HepG2 (cell line): ENCODE data around the gene ERBB3. TPM values are rescaled to one million over a fixed set of nuclear protein-coding genes. Genes with fewer than 3 reads are reported as not detected.

Source experiments
- ATAC-seq: fragments of 200-7000 bp; cut with Tn5 transposase; 3 replicates; pipeline ENCODE4 v1.9.1; 2020; ENCODE audit warnings: mild to moderate bottlenecking, moderate library complexity
- BruUV-seq: library from RNA; stranded (reverse); fragments of 400-500 nt; replicated peaks from 2 replicates; lab custom pipeline; 2021; lab: Mats Ljungman, UMichigan
- CTCF ChIA-PET: fragments of 300-600 bp; formaldehyde crosslinking; extraction: SDS; loops from one replicate; lab custom pipeline; 2021; ENCODE audit warnings: low total read pairs, inconsistent platforms, low intra/inter-chr PET ratio; lab: Yijun Ruan, JAX
- POLR2A ChIA-PET: fragments of 350-600 bp; sonication (Branson Sonifier 250); formaldehyde crosslinking; loops from one replicate; lab custom pipeline; 2020; ENCODE audit warnings: antibody characterized with exemption, inconsistent platforms; lab: Yijun Ruan, JAX
- DNase-seq: peaks from one replicate; pipeline ENCODE4 v3.0.0-alpha.2; 2015; ENCODE audit warnings: low spot score
- FAIRE-seq: peaks from 3 replicates; lab custom pipeline; 2011; peaks lifted over from hg19 to GRCh38; lab: Jason Lieb, UNC
- H2AFZ ChIP-seq: one replicate; pipeline ENCODE4 v1.6.1; 2011; ENCODE audit warnings: low read length, inconsistent platforms
- H3K27ac ChIP-seq: fragments of 300-600 bp; 3 replicates; pipeline ENCODE4 v1.8.0; 2011; ENCODE audit warnings: mixed run types, mild to moderate bottlenecking, mixed read lengths, low read length, inconsistent platforms; ENCODE audit not compliant: insufficient read depth; ENCODE audit errors: extremely low read length
- H3K27me3 ChIP-seq, 2 experiments: fragments of 200-600 bp in 1 of 2; 2 replicates in 1 of 2; 3 replicates in 1 of 2; pipeline versions ENCODE4 v1.6.0 to v1.8.0; 2011; ENCODE audit warnings: low read length in 2 of 2, mild to moderate bottlenecking in 2 of 2, moderate library complexity in 2 of 2, inconsistent platforms in 1 of 2; ENCODE audit not compliant: insufficient read depth in 2 of 2, control insufficient read depth in 1 of 2
- H3K36me3 ChIP-seq, 2 experiments: fragments of 200-600 bp in 1 of 2; replicated peaks in 1 of 2; 2 replicates in 1 of 2; 3 replicates in 1 of 2; pipeline versions ENCODE4 v1.5.1 to v1.8.0; 2011; ENCODE audit warnings: low read length in 2 of 2, inconsistent platforms in 1 of 2; ENCODE audit not compliant: insufficient read depth in 2 of 2, control insufficient read depth in 1 of 2
- H3K4me1 ChIP-seq: 2 replicates; pipeline ENCODE4 v1.5.1; 2012; ENCODE audit warnings: low read length, inconsistent platforms; ENCODE audit not compliant: insufficient read depth
- H3K4me2 ChIP-seq: 2 replicates; pipeline ENCODE4 v1.6.0; 2011; ENCODE audit warnings: low read depth, low read length, inconsistent platforms
- H3K4me3 ChIP-seq, 3 experiments: fragments of 200-600 bp in 1 of 3; sonication (generic), shearing (Covaris generic) in 1 of 3; replicated peaks in 1 of 3; 2 replicates each; pipeline ENCODE4 v1.5.1; 2011 to 2016; ENCODE audit warnings: low read length in 3 of 3, inconsistent platforms in 2 of 3, low read depth in 2 of 3, mild to moderate bottlenecking in 2 of 3, control low read depth in 1 of 3, mixed read lengths in 1 of 3; ENCODE audit not compliant: insufficient read depth in 1 of 3
- H3K79me2 ChIP-seq: one replicate; pipeline ENCODE4 v1.6.1; 2011; ENCODE audit warnings: low read length, inconsistent platforms; ENCODE audit not compliant: insufficient read depth
- H3K9ac ChIP-seq: 2 replicates; pipeline ENCODE4 v1.6.0; 2011; ENCODE audit warnings: mild to moderate bottlenecking, low read depth, low read length, inconsistent platforms; ENCODE audit not compliant: insufficient read depth
- H3K9me3 ChIP-seq: 2 replicates; pipeline ENCODE4 v1.5.1; 2012; ENCODE audit warnings: mild to moderate bottlenecking, low read length
- H4K20me1 ChIP-seq: 2 replicates; pipeline ENCODE4 v1.6.0; 2011; ENCODE audit warnings: inconsistent platforms, mild to moderate bottlenecking, low read length, moderate library complexity; ENCODE audit not compliant: insufficient read depth
- AGO2 ChIP-seq: fragments of 200-400 bp; formaldehyde crosslinking; optimal IDR thresholded peaks from 2 replicates; pipeline ENCODE3; 2017; ENCODE audit warnings: mild to moderate bottlenecking, low read depth, low read length, moderate library complexity
- GTF3A ChIP-seq: sonication (generic); formaldehyde crosslinking; conservative IDR thresholded peaks from 2 replicates; pipeline ENCODE4 v1.4.0; 2020; ENCODE audit warnings: mild to moderate bottlenecking, missing genetic modification reagents
- HBP1 ChIP-seq: IDR thresholded peaks from 2 replicates; pipeline ENCODE4 v1.6.1; 2016; ENCODE audit warnings: low read depth, control low read depth
- KDM5B ChIP-seq: sonication (generic); formaldehyde crosslinking; IDR thresholded peaks from 2 replicates; pipeline ENCODE4 v1.4.0; 2020; ENCODE audit warnings: missing genetic modification reagents, mild to moderate bottlenecking, borderline replicate concordance
- LBX2 ChIP-seq: sonication (generic); formaldehyde crosslinking; IDR thresholded peaks from 2 replicates; pipeline ENCODE4 v1.5.0; 2020; ENCODE audit warnings: missing genetic modification reagents, mild to moderate bottlenecking, borderline replicate concordance
- MBD4 ChIP-seq: IDR thresholded peaks from 2 replicates; pipeline ENCODE4 v1.6.1; 2012; ENCODE audit warnings: low read length, inconsistent platforms, borderline replicate concordance
- MED8 ChIP-seq: sonication (generic); formaldehyde crosslinking; IDR thresholded peaks from 2 replicates; pipeline ENCODE4 v1.8.1; 2023; ENCODE audit warnings: mild to moderate bottlenecking, missing genetic modification reagents; ENCODE audit not compliant: insufficient replicate concordance
- POLR2G ChIP-seq: fragments of 200-400 bp; formaldehyde crosslinking; IDR thresholded peaks from 2 replicates; pipeline ENCODE4 v1.6.1; 2018; ENCODE audit warnings: mild to moderate bottlenecking, low read depth, low read length, moderate library complexity
- RBFOX2 ChIP-seq: fragments of 200-400 bp; formaldehyde crosslinking; IDR thresholded peaks from 2 replicates; pipeline ENCODE4 v1.6.1; 2017; ENCODE audit warnings: low read depth, mild to moderate bottlenecking, low read length
- RFX1 ChIP-seq: fragments of 450-650 bp; IDR thresholded peaks from 2 replicates; pipeline ENCODE4 v1.6.1; 2017
- SAP130 ChIP-seq: IDR thresholded peaks from 2 replicates; pipeline ENCODE4 v1.6.1; 2016; ENCODE audit warnings: low read depth
- ZC3H4 ChIP-seq: sonication (generic); formaldehyde crosslinking; IDR thresholded peaks from 2 replicates; pipeline ENCODE4 v1.4.0; 2020; ENCODE audit warnings: missing genetic modification reagents, borderline replicate concordance
- ZMYM3 ChIP-seq: sonication (generic); formaldehyde crosslinking; IDR thresholded peaks from 2 replicates; pipeline ENCODE4 v1.5.1; 2020; ENCODE audit warnings: mild to moderate bottlenecking, missing genetic modification reagents
- ZNF136 ChIP-seq: sonication (generic); formaldehyde crosslinking; IDR thresholded peaks from 2 replicates; pipeline ENCODE4 v1.8.1; 2022; ENCODE audit warnings: low read depth, mild to moderate bottlenecking, moderate library complexity, missing genetic modification reagents
- ZNF253 ChIP-seq: sonication (generic); formaldehyde crosslinking; IDR thresholded peaks from 2 replicates; pipeline ENCODE4 v1.8.0; 2022; ENCODE audit warnings: mild to moderate bottlenecking, missing genetic modification reagents, borderline replicate concordance
- ZNF367 ChIP-seq: sonication (generic); formaldehyde crosslinking; IDR thresholded peaks from 2 replicates; pipeline ENCODE4 v1.4.0; 2020; ENCODE audit warnings: missing genetic modification reagents, borderline replicate concordance
- ZNF451 ChIP-seq: sonication (generic); formaldehyde crosslinking; IDR thresholded peaks from 2 replicates; pipeline ENCODE4 v1.5.0; 2020; ENCODE audit warnings: mild to moderate bottlenecking, missing genetic modification reagents
- ZNF567 ChIP-seq: sonication (generic); formaldehyde crosslinking; IDR thresholded peaks from 2 replicates; pipeline ENCODE4 v1.8.1; 2023; ENCODE audit warnings: mild to moderate bottlenecking, missing genetic modification reagents, borderline replicate concordance
- ZNF570 ChIP-seq: sonication (generic); formaldehyde crosslinking; IDR thresholded peaks from 2 replicates; pipeline ENCODE4 v1.4.0; 2020; ENCODE audit warnings: mild to moderate bottlenecking, missing genetic modification reagents, borderline replicate concordance
- WGBS: methylation state at CpG from one replicate; pipeline ENCODE4 v1.1.6; 2017; ENCODE audit warnings: low lambda C conversion rate; 5-methylcytosine and 5-hydroxymethylcytosine counted together
- in situ Hi-C: cut with HindIII; loops from 2 replicates; pipeline ENCODE4 v1.10.0; 2017; ENCODE audit warnings: low pct_unique_long_range_greater_than_20kb; ENCODE audit not compliant: extremely low pct_ligation_motif_present
- intact Hi-C: fragments of 100-400 bp; cut with micrococcal nuclease; formaldehyde crosslinking; loops from one replicate; pipeline ENCODE4 v1.10.0; 2022; ENCODE audit not compliant: unreplicated experiment
- polyA plus RNA-seq, 8 experiments: library from polyadenylated mRNA; depleted of rRNA in 3 of 8; stranded (reverse) in 7 of 8; unstranded in 1 of 8; fragments of >200 nt; fragmentation: Illumina TruSeq in 4 of 8; extraction: Trizol in 4 of 8; gene quantifications; 2 replicates each; pipeline versions ENCODE4 v1.2.1 to v1.2.3, GENCODE V29; 2011 to 2016; ENCODE audit warnings: low read depth in 4 of 8, missing spikeins in 1 of 8, mixed read lengths in 1 of 8; ENCODE audit not compliant: insufficient read depth in 1 of 8
- total RNA-seq, 5 experiments: library from RNA; depleted of rRNA; stranded (reverse); fragments of >200 nt; fragmentation: Illumina TruSeq; extraction: Trizol; gene quantifications; 2 replicates each; pipeline ENCODE4 v1.2.3, GENCODE V29; 2016; ENCODE audit warnings: low read depth in 1 of 5
- TF ChIP-seq, protein P1 (sequence below): sonication (generic); formaldehyde crosslinking; IDR thresholded peaks from 2 replicates; pipeline ENCODE4 v1.5.1; 2020; ENCODE audit warnings: mild to moderate bottlenecking, missing genetic modification reagents, moderate library complexity

ERBB3 gene
- total and polyA plus RNA-seq, 2 of the 13 experiments (the other 11 are each of a cell fraction or from before 2014, with no cell fraction given): 93.6 to 358 TPM

DNA sequence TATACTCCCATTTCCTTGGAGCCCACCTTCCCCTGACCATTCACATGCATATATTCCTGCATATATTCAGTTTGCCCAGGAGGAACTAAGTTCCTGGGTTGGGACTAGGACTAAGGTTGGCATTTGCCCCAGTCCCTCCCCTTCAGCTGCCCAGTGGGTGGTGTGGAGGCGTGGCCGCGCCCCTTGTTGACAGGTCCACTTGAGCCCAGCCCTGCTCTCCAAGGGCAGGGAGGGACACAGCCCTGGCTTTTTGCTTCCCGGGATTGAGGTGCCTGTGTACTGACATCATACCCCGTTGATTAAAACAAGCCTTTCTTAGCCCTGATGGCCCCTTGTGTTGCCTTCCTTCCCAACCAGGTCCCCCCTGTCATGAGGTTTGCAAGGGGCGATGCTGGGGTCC is 7.3 kb downstream of the ERBB3 start:
- CTCF ChIA-PET: no interaction called here
- no peak for TF ChIP-seq MED8 (CRISPR knock-in tag)
- no peak for TF ChIP-seq ZNF253
- TF ChIP-seq HBP1: no peak
- no peak for TF ChIP-seq ZNF367 (CRISPR knock-in tag)
- no peak for TF ChIP-seq ZNF136 (CRISPR knock-in tag)
- peak; percentile 64 for TF ChIP-seq AGO2
- 0 out of 2 replicates have a peak, but pooled peaks have one; percentile 22 for TF ChIP-seq SAP130 (CRISPR knock-in tag)
- 0 out of 2 replicates have a peak, but pooled peaks have one; percentile 4 for TF ChIP-seq POLR2G
- no peak for TF ChIP-seq MBD4
- TF ChIP-seq, protein P1, sequence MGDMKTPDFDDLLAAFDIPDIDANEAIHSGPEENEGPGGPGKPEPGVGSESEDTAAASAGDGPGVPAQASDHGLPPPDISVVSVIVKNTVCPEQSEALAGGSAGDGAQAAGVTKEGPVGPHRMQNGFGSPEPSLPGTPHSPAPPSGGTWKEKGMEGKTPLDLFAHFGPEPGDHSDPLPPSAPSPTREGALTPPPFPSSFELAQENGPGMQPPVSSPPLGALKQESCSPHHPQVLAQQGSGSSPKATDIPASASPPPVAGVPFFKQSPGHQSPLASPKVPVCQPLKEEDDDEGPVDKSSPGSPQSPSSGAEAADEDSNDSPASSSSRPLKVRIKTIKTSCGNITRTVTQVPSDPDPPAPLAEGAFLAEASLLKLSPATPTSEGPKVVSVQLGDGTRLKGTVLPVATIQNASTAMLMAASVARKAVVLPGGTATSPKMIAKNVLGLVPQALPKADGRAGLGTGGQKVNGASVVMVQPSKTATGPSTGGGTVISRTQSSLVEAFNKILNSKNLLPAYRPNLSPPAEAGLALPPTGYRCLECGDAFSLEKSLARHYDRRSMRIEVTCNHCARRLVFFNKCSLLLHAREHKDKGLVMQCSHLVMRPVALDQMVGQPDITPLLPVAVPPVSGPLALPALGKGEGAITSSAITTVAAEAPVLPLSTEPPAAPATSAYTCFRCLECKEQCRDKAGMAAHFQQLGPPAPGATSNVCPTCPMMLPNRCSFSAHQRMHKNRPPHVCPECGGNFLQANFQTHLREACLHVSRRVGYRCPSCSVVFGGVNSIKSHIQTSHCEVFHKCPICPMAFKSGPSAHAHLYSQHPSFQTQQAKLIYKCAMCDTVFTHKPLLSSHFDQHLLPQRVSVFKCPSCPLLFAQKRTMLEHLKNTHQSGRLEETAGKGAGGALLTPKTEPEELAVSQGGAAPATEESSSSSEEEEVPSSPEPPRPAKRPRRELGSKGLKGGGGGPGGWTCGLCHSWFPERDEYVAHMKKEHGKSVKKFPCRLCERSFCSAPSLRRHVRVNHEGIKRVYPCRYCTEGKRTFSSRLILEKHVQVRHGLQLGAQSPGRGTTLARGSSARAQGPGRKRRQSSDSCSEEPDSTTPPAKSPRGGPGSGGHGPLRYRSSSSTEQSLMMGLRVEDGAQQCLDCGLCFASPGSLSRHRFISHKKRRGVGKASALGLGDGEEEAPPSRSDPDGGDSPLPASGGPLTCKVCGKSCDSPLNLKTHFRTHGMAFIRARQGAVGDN (CRISPR knock-in tag): peak; percentile 46
- TF ChIP-seq LBX2 (CRISPR knock-in tag): no peak
- TF ChIP-seq ZMYM3 (CRISPR knock-in tag): no peak
- peak; percentile 52; the same call in 1 of the 2 replicates for TF ChIP-seq RBFOX2
- TF ChIP-seq GTF3A: no peak
- no peak for TF ChIP-seq KDM5B (CRISPR knock-in tag)
- TF ChIP-seq RFX1: no peak
- no peak for TF ChIP-seq ZNF451 (CRISPR knock-in tag)
- TF ChIP-seq ZNF570 (CRISPR knock-in tag): no peak
- no peak for TF ChIP-seq ZC3H4
- TF ChIP-seq ZNF567: no peak

More for the DNA sequence above, 7.3 kb downstream of the ERBB3 start:
- in situ Hi-C loops (no loop called here), intact Hi-C loops (no loop called here)
- FAIRE-seq (no peak), ATAC-seq (no peak), DNase-seq (no peak)
- H4K20me1 ChIP-seq: peaks cover 16% of the 10 kb centered on the region
- peaks cover 29 to 66% of the 10 kb centered on the region in 2 experiments for H3K36me3 ChIP-seq
- H3K4me2 ChIP-seq: no peak overlapping the region
- peaks cover 51% of the 10 kb centered on the region for H3K4me1 ChIP-seq
- no TSS peak for BruUV-seq
- 93% methylated on average over 6 of the region's 6 CpGs for WGBS
- H3K79me2 ChIP-seq: peaks cover 25% of the 10 kb centered on the region
- POLR2A ChIA-PET: interaction anchor here (1.1 to 5.9 kb wide), 3 partner anchors 8 to 15 kb away, joined by 4 to 46 read pairs (median 5); partner anchors contain the start of gene PA2G4
- no peak overlapping the region for H3K27ac ChIP-seq
- H3K9ac ChIP-seq: no peak overlapping the region
- H3K9me3 ChIP-seq: no peaks in the 10 kb centered on the region
- H3K27me3 ChIP-seq: no peaks in the 10 kb centered on the region
- no peak overlapping the region for H2AFZ ChIP-seq
- H3K4me3 ChIP-seq: no peak overlapping the region
